ENCODE measurements around the gene TEK. TPM values are rescaled to one million over a fixed set of nuclear protein-coding genes. Genes with fewer than 3 reads are reported as not detected.

The TEK gene
- total and polyA plus RNA-seq, 2 experiments from 2014 or later, result 1.9 to 9.4 TPM

DNA sequence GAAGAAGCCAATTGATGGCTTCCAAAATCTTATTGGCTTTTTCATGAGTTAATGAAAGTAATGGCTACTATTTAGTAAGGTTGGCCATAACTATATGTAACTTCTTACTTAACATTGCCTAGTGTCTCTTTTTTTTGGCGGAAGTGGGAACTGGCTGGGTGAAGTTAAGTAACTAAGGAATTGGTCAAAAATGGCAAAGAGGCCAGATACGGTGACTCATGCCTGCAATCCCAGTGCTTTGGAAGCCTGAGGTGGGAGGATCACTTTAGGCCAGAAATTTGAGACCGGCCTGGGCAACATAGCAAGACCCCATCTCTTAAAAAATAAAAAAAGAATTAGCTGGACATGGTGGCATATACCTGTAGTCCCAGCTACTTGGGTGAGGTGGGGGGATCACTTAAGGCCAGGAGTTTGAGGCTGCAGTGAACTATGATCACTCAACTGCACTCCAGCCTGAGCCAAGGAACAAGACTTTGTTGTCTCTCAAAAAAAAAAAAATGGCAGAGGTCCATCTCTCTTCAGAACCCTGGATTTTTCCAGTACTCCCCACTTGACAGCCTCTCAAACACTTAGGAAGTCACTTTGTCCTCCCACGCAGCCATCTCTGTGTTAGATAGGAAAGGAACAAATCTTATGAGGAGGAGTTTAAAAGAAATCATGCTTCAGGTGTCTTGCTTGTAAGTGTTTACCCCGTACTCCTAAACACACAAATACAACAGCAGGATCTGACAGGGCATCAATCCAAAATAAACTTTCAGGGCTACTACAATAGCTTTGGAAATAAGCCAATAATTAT is 75.7 kb downstream of the TEK start:
- DNase-seq (ENCODE audit: low spot score) (no peak), ATAC-seq (no peak)
- H3K4me1 Mint-ChIP-seq, result no peaks in the 10 kb centered on the region
- H3K4me2 ChIP-seq, result no peak overlapping the region
- TF ChIP-seq ZNF331 (CRISPR knock-in tag; IDR thresholded peaks at IDR 0.05; ENCODE audit: low read depth) (no peak), EZH2phosphoT487 (IDR thresholded peaks at IDR 0.05; ENCODE audit: unreplicated experiment) (no peak), CREB1 (CRISPR knock-in tag; IDR thresholded peaks at IDR 0.05; ENCODE audit: low read depth) (no peak), STAT1 (IDR thresholded peaks at IDR 0.05; ENCODE audit: unreplicated experiment) (no peak), ZNF114 (CRISPR knock-in tag; IDR thresholded peaks at IDR 0.05) (no peak), POLR2AphosphoS5 (IDR thresholded peaks at IDR 0.05; ENCODE audit: low read depth) (no peak), JUNB (IDR thresholded peaks at IDR 0.05; ENCODE audit: unreplicated experiment) (no peak), NANOG (IDR thresholded peaks at IDR 0.05; ENCODE audit: borderline replicate concordance) (no peak), EZH2 (IDR thresholded peaks at IDR 0.05; ENCODE audit: low read depth, unreplicated experiment) (no peak)
- TF ChIP-seq, protein P1, sequence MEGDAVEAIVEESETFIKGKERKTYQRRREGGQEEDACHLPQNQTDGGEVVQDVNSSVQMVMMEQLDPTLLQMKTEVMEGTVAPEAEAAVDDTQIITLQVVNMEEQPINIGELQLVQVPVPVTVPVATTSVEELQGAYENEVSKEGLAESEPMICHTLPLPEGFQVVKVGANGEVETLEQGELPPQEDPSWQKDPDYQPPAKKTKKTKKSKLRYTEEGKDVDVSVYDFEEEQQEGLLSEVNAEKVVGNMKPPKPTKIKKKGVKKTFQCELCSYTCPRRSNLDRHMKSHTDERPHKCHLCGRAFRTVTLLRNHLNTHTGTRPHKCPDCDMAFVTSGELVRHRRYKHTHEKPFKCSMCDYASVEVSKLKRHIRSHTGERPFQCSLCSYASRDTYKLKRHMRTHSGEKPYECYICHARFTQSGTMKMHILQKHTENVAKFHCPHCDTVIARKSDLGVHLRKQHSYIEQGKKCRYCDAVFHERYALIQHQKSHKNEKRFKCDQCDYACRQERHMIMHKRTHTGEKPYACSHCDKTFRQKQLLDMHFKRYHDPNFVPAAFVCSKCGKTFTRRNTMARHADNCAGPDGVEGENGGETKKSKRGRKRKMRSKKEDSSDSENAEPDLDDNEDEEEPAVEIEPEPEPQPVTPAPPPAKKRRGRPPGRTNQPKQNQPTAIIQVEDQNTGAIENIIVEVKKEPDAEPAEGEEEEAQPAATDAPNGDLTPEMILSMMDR (conservative IDR thresholded peaks at IDR 0.05; ENCODE audit: low read depth in 2 of 2), result no peak
- TF ChIP-seq, protein P2, sequence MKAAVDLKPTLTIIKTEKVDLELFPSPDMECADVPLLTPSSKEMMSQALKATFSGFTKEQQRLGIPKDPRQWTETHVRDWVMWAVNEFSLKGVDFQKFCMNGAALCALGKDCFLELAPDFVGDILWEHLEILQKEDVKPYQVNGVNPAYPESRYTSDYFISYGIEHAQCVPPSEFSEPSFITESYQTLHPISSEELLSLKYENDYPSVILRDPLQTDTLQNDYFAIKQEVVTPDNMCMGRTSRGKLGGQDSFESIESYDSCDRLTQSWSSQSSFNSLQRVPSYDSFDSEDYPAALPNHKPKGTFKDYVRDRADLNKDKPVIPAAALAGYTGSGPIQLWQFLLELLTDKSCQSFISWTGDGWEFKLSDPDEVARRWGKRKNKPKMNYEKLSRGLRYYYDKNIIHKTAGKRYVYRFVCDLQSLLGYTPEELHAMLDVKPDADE (IDR thresholded peaks at IDR 0.05), result no peak
- TF ChIP-seq, protein P3, sequence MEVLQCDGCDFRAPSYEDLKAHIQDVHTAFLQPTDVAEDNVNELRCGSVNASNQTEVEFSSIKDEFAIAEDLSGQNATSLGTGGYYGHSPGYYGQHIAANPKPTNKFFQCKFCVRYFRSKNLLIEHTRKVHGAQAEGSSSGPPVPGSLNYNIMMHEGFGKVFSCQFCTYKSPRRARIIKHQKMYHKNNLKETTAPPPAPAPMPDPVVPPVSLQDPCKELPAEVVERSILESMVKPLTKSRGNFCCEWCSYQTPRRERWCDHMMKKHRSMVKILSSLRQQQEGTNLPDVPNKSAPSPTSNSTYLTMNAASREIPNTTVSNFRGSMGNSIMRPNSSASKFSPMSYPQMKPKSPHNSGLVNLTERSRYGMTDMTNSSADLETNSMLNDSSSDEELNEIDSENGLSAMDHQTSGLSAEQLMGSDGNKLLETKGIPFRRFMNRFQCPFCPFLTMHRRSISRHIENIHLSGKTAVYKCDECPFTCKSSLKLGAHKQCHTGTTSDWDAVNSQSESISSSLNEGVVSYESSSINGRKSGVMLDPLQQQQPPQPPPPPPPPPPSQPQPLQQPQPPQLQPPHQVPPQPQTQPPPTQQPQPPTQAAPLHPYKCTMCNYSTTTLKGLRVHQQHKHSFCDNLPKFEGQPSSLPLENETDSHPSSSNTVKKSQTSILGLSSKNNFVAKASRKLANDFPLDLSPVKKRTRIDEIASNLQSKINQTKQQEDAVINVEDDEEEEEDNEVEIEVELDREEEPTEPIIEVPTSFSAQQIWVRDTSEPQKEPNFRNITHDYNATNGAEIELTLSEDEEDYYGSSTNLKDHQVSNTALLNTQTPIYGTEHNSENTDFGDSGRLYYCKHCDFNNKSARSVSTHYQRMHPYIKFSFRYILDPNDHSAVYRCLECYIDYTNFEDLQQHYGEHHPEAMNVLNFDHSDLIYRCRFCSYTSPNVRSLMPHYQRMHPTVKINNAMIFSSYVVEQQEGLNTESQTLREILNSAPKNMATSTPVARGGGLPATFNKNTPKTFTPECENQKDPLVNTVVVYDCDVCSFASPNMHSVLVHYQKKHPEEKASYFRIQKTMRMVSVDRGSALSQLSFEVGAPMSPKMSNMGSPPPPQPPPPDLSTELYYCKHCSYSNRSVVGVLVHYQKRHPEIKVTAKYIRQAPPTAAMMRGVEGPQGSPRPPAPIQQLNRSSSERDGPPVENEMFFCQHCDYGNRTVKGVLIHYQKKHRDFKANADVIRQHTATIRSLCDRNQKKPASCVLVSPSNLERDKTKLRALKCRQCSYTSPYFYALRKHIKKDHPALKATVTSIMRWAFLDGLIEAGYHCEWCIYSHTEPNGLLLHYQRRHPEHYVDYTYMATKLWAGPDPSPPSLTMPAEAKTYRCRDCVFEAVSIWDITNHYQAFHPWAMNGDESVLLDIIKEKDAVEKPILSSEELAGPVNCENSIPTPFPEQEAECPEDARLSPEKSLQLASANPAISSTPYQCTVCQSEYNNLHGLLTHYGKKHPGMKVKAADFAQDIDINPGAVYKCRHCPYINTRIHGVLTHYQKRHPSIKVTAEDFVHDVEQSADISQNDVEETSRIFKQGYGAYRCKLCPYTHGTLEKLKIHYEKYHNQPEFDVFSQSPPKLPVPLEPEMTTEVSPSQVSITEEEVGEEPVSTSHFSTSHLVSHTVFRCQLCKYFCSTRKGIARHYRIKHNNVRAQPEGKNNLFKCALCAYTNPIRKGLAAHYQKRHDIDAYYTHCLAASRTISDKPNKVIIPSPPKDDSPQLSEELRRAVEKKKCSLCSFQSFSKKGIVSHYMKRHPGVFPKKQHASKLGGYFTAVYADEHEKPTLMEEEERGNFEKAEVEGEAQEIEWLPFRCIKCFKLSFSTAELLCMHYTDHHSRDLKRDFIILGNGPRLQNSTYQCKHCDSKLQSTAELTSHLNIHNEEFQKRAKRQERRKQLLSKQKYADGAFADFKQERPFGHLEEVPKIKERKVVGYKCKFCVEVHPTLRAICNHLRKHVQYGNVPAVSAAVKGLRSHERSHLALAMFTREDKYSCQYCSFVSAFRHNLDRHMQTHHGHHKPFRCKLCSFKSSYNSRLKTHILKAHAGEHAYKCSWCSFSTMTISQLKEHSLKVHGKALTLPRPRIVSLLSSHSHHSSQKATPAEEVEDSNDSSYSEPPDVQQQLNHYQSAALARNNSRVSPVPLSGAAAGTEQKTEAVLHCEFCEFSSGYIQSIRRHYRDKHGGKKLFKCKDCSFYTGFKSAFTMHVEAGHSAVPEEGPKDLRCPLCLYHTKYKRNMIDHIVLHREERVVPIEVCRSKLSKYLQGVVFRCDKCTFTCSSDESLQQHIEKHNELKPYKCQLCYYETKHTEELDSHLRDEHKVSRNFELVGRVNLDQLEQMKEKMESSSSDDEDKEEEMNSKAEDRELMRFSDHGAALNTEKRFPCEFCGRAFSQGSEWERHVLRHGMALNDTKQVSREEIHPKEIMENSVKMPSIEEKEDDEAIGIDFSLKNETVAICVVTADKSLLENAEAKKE (CRISPR knock-in tag; IDR thresholded peaks at IDR 0.05), result no peak
- TF ChIP-seq, protein P4, sequence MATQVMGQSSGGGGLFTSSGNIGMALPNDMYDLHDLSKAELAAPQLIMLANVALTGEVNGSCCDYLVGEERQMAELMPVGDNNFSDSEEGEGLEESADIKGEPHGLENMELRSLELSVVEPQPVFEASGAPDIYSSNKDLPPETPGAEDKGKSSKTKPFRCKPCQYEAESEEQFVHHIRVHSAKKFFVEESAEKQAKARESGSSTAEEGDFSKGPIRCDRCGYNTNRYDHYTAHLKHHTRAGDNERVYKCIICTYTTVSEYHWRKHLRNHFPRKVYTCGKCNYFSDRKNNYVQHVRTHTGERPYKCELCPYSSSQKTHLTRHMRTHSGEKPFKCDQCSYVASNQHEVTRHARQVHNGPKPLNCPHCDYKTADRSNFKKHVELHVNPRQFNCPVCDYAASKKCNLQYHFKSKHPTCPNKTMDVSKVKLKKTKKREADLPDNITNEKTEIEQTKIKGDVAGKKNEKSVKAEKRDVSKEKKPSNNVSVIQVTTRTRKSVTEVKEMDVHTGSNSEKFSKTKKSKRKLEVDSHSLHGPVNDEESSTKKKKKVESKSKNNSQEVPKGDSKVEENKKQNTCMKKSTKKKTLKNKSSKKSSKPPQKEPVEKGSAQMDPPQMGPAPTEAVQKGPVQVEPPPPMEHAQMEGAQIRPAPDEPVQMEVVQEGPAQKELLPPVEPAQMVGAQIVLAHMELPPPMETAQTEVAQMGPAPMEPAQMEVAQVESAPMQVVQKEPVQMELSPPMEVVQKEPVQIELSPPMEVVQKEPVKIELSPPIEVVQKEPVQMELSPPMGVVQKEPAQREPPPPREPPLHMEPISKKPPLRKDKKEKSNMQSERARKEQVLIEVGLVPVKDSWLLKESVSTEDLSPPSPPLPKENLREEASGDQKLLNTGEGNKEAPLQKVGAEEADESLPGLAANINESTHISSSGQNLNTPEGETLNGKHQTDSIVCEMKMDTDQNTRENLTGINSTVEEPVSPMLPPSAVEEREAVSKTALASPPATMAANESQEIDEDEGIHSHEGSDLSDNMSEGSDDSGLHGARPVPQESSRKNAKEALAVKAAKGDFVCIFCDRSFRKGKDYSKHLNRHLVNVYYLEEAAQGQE (IDR thresholded peaks at IDR 0.05; ENCODE audit: unreplicated experiment), result no peak
- H3K4me1 ChIP-seq (ENCODE audit: insufficient read depth), result no peaks in the 10 kb centered on the region
- H3K27ac ChIP-seq (ENCODE audit: low read depth), result no peak overlapping the region
- no peaks in the 10 kb centered on the region for H3K9me3 Mint-ChIP-seq
- H3K79me2 ChIP-seq (replicated peaks; ENCODE audit: insufficient read depth), result no peaks in the 10 kb centered on the region
- no peaks in the 10 kb centered on the region for H3F3A ChIP-seq (replicated peaks; ENCODE audit: low read depth)
- no peak overlapping the region for H3K4me3 ChIP-seq
- H3K9me2 ChIP-seq (ENCODE audit: insufficient read depth), result peaks cover 4% of the 10 kb centered on the region; the same call in 1 of the 2 replicates
- no peaks in the 10 kb centered on the region for H3K36me3 ChIP-seq (ENCODE audit: insufficient read depth)
- no peak overlapping the region for H3K27ac Mint-ChIP-seq
- no peaks in the 10 kb centered on the region for H3K36me3 Mint-ChIP-seq (ENCODE audit: low read depth)
- no peaks in the 10 kb centered on the region for H3K27me3 ChIP-seq (ENCODE audit: insufficient read depth)
- no peak overlapping the region for H3K4me3 Mint-ChIP-seq
- no peaks in the 10 kb centered on the region for H4K20me1 ChIP-seq (replicated peaks; ENCODE audit: insufficient read depth)
- H3K27me3 Mint-ChIP-seq (ENCODE audit: insufficient read depth, low read depth, poor library complexity), result no peaks in the 10 kb centered on the region
- H2AFZ ChIP-seq, result no peak overlapping the region

All from GM23338 (cell line).